Loucy (cell line): ENCODE data around the gene PKHD1.

Experiments
- H2AFZ ChIP-seq: fragments of 200-600 bp; sonication (generic); 2 replicates; pipeline ENCODE4 v1.6.0; 2016; ENCODE audit warnings: antibody characterized with exemption, mild to moderate bottlenecking, low read length, moderate library complexity
- H3F3A ChIP-seq: fragments of 200-600 bp; 2 replicates; pipeline ENCODE4 v1.6.0; 2016; ENCODE audit warnings: antibody characterized with exemption, low read depth, mild to moderate bottlenecking
- H3K27me3 ChIP-seq: fragments of 200-600 bp; sonication (generic); 2 replicates; pipeline ENCODE4 v1.6.1; 2014; ENCODE audit warnings: low read length, mild to moderate bottlenecking; ENCODE audit not compliant: insufficient read depth, poor library complexity, severe bottlenecking
- H3K36me3 ChIP-seq: fragments of 200-600 bp; sonication (generic); 2 replicates; pipeline ENCODE4 v1.6.1; 2016; ENCODE audit warnings: low read length; ENCODE audit not compliant: insufficient read depth
- H3K4me1 ChIP-seq: fragments of 200-600 bp; sonication (generic); 2 replicates; pipeline ENCODE4 v1.5.1; 2014; ENCODE audit warnings: low read length, mild to moderate bottlenecking; ENCODE audit not compliant: insufficient read depth, poor library complexity, severe bottlenecking
- H3K4me2 ChIP-seq: fragments of 200-600 bp; sonication (generic); 2 replicates; pipeline ENCODE4 v1.6.0; 2014; ENCODE audit warnings: antibody characterized with exemption, low read length, low read depth, mild to moderate bottlenecking; ENCODE audit not compliant: poor library complexity, severe bottlenecking
- H3K4me3 ChIP-seq: fragments of 200-600 bp; sonication (generic); 2 replicates; pipeline ENCODE4 v1.5.1; 2014; ENCODE audit warnings: low read length, mild to moderate bottlenecking, mixed read lengths; ENCODE audit not compliant: poor library complexity, severe bottlenecking
- H3K79me2 ChIP-seq: fragments of 200-600 bp; sonication (generic); 2 replicates; pipeline ENCODE4 v1.6.1; 2014; ENCODE audit warnings: low read length; ENCODE audit not compliant: insufficient read depth
- H3K9ac ChIP-seq: fragments of 200-600 bp; sonication (generic); 2 replicates; pipeline ENCODE4 v1.6.0; 2014; ENCODE audit warnings: mild to moderate bottlenecking, low read depth, low read length, moderate library complexity; ENCODE audit not compliant: poor library complexity, severe bottlenecking
- H3K9me2 ChIP-seq: fragments of 200-600 bp; sonication (generic); replicated peaks from 2 replicates; pipeline ENCODE4 v1.6.1; 2016; ENCODE audit warnings: low read depth, low read length, mixed read lengths
- H3K9me3 ChIP-seq: fragments of 200-600 bp; sonication (generic); 2 replicates; pipeline ENCODE4 v1.6.1; 2014; ENCODE audit warnings: mild to moderate bottlenecking, antibody characterized with exemption, low read length, low read depth; ENCODE audit not compliant: insufficient read depth
- H4K20me1 ChIP-seq: fragments of 200-600 bp; sonication (generic); 2 replicates; pipeline ENCODE4 v1.6.0; 2014; ENCODE audit warnings: antibody characterized with exemption, low read length, mild to moderate bottlenecking; ENCODE audit not compliant: insufficient read depth, poor library complexity, severe bottlenecking
- CTCF ChIP-seq: fragments of 200-600 bp; sonication (generic); conservative IDR thresholded peaks from 2 replicates; pipeline ENCODE4 v1.5.1; 2014; ENCODE audit warnings: mild to moderate bottlenecking, antibody characterized with exemption, low read length
- EZH2phosphoT487 ChIP-seq: fragments of 200-600 bp; IDR thresholded peaks from 2 replicates; pipeline ENCODE4 v1.6.1; 2018; ENCODE audit warnings: antibody characterized with exemption, mild to moderate bottlenecking, moderate library complexity, borderline replicate concordance

The PKHD1 gene

GRCh38 chr6:51930602-51931001, 156.8 kb downstream of the PKHD1 start:
- Histone ChIP-seq H3K4me1 (no peaks in the 10 kb centered on the region), H3K9ac (no peak overlapping the region), H3K79me2 (no peaks in the 10 kb centered on the region), H3K36me3 (no peaks in the 10 kb centered on the region), H4K20me1 (no peaks in the 10 kb centered on the region), H3K9me3 (no peaks in the 10 kb centered on the region), H3K9me2 (no peaks in the 10 kb centered on the region), H3K27me3 (no peaks in the 10 kb centered on the region), H3F3A (no peaks in the 10 kb centered on the region), H3K4me3 (no peak overlapping the region), H3K4me2 (no peak overlapping the region), H2AFZ (no peak overlapping the region)
- TF ChIP-seq EZH2phosphoT487: no peak
- no peak for TF ChIP-seq CTCF

GRCh38 chr6:51929934-51930574, 157.4 kb downstream of the PKHD1 start:
- TF ChIP-seq EZH2phosphoT487 (no peak), CTCF (no peak)
- no peaks in the 10 kb centered on the region for H3K79me2 ChIP-seq
- no peak overlapping the region for H3K4me2 ChIP-seq
- H2AFZ ChIP-seq: no peak overlapping the region
- no peaks in the 10 kb centered on the region for H3K27me3 ChIP-seq
- no peaks in the 10 kb centered on the region for H3K4me1 ChIP-seq
- no peaks in the 10 kb centered on the region for H3K36me3 ChIP-seq
- no peaks in the 10 kb centered on the region for H4K20me1 ChIP-seq
- H3K9me3 ChIP-seq: no peaks in the 10 kb centered on the region
- no peaks in the 10 kb centered on the region for H3F3A ChIP-seq
- no peaks in the 10 kb centered on the region for H3K9me2 ChIP-seq
- no peak overlapping the region for H3K4me3 ChIP-seq
- H3K9ac ChIP-seq: no peak overlapping the region

- no peak for TF ChIP-seq EZH2phosphoT487
- no peak for TF ChIP-seq CTCF
- Histone ChIP-seq H2AFZ (no peak overlapping the region), H3K79me2 (no peaks in the 10 kb centered on the region), H3K4me1 (no peaks in the 10 kb centered on the region), H3K4me2 (no peak overlapping the region), H3K36me3 (no peaks in the 10 kb centered on the region), H3K4me3 (no peak overlapping the region), H3K9me3 (no peaks in the 10 kb centered on the region), H3K9me2 (no peaks in the 10 kb centered on the region), H3F3A (no peaks in the 10 kb centered on the region), H3K27me3 (no peaks in the 10 kb centered on the region), H4K20me1 (no peaks in the 10 kb centered on the region), H3K9ac (no peak overlapping the region)
These were observed 159.1 kb downstream of the PKHD1 start for GRCh38 chr6:51928320-51928719.
